HEK293 (cell line): ENCODE results near the gene SP6.

Source experiments
- ZNF24 ChIP-seq: fragments of 450-650 bp; formaldehyde crosslinking; IDR thresholded peaks from 2 replicates; pipeline ENCODE4 v1.5.1; 2016; ENCODE audit warnings: missing biosample characterization, missing genetic modification characterization
- ZNF423 ChIP-seq: fragments of 450-650 bp; formaldehyde crosslinking; IDR thresholded peaks from 2 replicates; pipeline ENCODE4 v1.5.1; 2016; ENCODE audit warnings: missing biosample characterization, missing genetic modification characterization
- ZNF660 ChIP-seq: fragments of 450-650 bp; IDR thresholded peaks from 2 replicates; pipeline ENCODE4 v1.5.1; 2018; ENCODE audit warnings: missing biosample characterization, mild to moderate bottlenecking, missing genetic modification characterization

DNA sequence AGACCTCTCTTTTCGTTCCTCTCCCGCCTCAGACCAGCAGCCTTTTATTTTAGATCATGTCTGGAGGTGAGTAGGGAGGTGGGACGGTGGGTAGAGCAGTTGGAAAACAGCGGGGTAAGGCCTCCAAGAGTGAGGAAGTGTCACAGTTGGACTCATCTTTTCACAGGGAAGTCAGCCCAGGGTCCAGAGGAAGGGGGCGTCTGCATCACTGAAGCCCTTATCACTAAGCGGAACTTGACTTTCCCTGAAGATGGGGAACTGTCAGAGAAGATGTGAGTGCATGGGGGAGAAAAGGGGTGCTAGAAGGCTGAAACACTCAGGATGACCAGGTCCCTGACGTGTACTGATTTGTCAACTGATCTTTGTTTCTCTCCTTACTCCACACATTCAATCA lies 19.0 kb downstream of the SP6 start:
- no peak for TF ChIP-seq ZNF423
- TF ChIP-seq ZNF24 (tag by site-specific recombination): no peak
- no peak for TF ChIP-seq ZNF660
